NCI-H1417 treated with DMSO at 0.1 percent for 48 hours (cell line): ENCODE data around the gene SNX20.

Experiments used
- DNase-seq: peaks from one replicate; lab custom pipeline; 2025; lab: John Stamatoyannopoulos, UW

The SNX20 gene

DNA sequence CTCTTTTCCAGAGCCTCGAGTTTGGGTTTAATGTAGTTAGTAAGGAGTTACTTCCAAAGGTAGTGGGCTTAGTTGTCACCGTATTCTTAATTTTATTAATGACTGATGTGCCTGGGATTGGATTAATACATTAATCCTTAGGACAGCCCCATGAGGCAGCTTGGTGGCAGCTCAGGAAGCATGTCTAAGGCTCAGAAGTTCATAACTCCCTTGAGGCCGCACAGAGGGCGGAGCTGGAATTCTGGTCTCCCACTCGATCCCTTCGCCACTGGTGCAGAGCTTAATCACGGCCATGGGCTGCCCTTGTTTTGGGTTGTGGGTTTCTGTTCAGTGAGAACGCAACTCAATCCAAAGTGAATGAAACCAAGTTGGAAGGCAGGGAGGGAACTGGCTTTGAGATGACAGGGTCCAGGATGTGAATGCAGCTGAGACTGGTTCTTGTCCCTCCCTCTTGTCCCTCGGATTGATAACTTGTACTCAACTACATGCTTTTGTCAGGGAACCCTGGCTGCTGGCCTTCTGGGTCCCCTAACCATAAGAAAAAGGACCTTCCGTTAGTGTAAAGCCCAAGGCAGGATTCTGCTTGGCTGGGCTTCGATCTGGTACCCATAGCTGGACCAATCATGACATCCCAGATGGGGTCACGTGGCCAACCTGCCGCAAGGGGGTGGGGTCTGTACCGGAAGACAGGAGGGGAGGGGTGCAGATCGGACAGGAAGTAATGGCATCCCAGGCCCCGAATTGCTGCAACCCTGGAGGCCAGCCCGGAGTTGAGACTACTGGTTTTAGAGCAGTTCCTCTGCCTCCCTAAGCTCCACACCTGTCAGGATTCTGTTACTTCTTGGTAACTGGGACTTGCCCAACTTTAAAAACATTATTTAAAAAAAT, 45.4 kb downstream of the SNX20 start:
- no peak for DNase-seq

DNA sequence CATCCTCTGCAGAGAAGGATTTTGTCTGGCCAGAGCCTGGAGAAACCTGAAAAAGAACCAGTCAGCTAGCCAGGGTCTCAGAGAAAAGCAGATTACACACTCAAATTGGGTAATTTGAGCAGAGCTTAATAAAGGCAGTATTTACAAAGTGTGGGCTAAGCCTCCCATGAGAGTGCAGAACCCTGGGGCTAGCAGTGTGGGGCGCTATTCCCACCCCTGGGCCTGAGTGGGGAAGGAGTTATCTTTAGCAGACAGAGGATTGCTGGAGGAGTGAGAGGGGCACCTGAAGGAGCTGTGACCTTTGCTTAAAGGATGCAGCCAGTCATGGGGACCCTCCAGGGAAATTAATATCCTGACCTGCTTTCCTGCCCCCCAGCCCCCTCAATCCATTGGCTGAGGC, 46.2 kb downstream of the SNX20 start:
- DNase-seq = no peak

DNA sequence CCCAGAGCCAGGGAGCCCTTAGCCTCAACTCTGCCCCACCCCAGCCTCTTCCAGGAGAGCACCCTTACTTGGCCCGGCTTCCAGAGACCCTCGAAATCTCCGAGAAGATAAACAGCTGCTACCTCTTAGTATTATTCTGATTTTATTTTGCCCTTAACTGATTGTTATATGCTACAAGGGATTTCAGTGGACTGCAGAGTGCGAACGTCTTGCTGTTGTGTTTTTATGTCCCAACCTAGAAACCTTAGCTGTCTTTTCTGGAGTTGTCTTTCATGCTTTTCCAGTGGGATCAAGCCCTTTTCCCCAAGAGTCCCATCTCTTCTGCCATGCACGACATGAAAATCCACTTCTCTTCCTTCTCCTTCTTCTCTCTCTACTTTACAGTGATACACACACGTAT, 47.0 kb downstream of the SNX20 start:
- no peak for DNase-seq

DNA sequence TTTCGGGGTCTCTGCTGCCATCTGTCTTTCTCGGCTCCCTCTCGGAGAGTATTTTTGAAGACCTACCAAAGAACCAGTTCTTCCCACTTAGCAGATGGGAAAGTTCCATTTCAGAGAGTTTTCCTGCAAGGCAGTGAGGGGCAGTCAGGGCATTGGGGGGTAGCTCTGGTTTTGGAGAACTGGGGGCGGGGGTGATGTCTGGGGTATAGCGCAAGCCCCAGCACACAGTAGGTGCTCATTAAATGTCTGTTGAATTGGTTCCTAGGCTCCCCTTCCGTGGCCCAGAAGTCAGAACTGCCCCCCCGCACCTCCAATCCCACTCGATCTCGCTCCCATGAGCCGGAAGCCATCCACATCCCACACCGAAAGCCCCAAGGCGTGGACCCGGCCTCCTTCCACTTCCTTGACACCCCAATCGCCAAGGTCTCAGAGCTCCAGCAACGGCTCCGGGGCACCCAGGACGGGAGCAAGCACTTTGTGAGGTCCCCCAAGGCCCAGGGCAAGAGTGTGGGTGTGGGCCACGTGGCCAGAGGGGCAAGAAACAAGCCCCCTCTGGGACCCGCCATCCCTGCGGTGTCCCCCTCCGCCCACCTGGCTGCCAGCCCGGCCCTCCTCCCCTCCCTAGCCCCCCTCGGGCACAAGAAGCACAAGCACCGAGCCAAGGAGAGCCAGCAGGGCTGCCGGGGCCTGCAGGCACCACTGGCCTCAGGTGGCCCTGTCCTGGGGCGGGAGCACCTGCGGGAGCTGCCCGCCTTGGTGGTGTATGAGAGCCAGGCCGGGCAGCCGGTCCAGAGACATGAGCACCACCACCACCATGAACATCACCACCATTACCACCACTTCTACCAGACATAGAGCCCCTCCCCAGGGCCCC, 47.9 kb downstream of the SNX20 start:
- DNase-seq = no peak

DNA sequence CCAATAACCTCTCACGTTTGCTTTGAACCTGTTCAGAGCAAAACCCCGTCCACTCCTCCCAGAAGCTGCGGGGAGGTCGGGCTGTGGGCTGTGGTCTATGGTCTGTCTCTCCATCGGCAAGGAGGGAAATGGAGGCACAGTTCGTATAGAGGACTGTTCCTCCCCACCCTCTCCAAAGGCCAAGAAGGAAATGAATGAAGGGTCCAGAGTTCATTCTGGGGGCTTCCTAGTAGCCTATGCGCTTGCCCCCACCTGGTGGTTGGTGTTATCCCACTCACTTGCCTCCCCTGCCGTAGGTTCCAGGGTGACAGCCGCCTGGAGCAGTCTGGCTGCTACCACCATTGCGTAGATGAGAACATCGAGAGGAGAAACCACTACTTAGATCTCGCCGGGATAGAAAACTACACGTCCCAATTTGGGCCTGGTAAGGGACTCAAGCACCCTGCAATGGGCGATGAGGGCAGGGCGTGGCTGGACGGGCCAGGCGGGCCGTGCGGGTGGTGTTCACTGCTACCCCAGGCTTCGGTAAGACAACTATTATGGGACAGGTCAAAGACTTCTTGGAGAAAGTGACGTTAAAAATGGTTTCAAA, 49.0 kb downstream of the SNX20 start:
- DNase-seq = no peak

DNA sequence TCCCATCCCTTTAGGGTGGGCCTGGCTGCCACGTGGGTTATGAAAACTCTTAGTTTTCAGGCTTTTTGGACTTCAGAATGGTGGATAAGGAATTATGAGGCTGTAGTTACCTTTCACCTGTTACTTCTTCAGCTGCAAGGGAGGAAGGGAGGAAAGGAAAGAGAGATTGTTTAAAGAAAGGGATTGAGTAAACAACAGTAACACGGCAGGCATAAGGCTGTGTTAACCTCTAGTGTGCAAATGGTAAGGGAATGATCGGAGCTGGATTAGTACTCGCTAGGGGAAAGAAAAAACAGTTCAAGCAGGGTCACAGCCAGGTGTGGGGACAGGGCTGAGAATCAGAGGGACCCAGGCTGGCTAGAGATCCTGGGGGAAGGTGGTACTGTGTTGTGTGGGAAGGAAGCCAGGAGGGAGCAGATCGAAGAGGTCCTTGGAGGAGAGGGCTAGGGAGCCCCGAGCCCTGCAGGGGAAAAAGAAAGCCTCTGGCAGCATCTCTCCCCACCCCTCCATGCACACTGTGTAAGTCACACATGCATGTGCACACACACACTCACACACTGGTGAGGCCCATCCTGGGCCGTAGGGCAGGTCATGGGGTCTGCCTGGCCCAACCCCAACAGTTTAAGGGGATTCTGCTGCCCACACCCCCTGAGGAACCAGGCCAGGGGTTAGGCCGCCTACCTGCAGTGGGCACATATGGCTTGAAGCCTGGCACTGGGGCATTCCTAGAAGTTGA, 49.7 kb downstream of the SNX20 start:
- DNase-seq = no peak

DNA sequence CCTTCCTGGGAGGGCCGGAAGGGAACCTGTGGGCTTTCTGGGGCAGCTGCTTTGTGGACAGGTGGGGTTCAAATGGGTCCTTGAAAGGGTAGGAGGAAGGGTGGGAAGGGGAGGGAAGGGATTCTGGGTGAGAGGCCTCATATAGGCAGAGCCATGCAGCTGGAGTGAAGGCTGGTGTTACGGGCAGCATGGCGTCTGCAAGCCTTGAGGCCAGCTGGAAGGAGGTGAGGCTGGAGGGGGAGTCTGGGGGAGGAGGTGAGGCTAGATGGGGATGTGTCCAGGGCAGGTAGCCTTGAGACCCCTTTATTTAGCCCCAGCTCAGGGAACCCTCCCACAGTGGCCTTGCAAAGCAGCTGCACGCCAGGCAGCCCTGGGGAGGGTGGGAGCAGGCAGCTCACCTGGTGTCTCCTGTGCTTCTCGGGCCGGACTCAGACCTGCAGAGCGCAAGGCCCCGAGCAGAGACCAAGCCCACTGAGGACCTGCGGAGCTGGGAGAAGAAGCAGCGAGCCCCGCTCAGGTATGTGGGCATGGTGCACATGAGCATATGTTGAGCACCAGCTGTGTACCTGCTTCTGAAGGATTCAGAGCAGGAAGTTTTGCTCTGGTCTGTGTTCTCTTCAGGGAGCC, 50.6 kb downstream of the SNX20 start:
- DNase-seq = no peak

DNA sequence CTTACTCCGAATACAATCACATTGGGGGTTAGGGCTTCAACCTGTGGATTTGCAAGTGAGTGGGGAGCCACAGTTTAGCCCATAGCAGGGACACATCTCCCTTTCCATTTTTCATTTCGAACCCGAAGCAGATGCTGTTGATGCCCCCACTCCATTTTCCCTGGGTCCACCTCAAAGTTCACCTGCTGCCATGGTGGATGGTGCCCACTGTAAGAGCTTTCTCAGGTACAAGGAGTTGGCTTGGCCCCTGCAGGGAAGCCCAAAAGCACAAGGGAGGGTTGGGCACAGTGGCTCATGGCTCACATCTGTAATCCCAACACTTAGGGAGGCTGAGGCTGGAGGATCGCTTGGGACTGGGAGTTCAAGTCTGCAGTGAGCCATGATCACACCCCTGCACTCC, 51.8 kb downstream of the SNX20 start:
- no peak for DNase-seq

DNA sequence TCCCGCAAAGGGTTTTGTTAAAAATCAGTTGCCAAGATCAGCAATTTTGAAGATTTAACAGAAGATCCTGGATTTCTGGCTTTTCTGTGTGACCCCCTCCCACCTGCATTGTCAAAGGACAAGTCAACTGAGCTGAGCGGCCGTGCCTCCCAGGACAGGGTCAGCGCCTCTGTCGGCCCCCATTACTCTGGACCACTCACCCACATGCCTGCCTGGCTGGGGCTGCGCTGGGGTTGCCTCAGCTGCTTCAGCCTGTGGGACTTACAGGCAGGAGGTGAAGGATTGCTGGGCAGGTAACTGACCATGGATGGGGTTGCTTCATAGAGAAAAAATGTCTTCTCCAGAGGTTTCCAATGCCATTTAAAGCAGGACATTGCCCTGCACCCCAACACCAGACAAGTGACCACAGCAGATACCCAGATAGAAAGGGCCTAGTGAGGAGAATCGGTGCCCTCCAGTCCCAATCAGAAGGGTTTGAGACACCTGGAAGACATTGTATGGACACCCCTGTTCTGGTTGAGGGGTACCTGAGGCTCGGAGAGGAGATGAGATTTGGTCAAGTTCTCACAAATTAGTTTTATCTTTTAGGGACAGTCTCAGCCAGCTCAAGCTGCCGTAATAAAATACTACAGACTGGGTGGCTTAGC, 52.8 kb downstream of the SNX20 start:
- DNase-seq = no peak

DNA sequence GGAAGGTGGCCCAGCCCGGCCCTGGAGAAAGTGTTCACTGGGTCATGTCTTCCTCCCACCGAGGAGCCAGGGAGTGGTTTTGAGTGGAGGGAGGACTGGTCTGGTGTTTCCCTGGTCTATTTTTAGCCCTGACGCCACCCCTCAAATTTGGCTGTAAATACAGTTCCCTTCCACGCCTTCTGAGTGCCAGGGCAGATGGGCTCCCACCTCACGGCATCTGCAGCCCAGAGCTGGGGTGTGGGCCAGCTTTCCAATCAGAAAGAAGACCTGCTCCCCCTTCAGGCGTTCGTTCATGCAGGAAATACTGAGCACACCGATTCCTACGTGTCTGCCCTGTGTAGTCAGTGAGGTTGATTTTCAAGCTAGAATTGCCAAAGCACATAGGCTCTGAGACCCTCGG, 53.7 kb downstream of the SNX20 start:
- DNase-seq = no peak

DNA sequence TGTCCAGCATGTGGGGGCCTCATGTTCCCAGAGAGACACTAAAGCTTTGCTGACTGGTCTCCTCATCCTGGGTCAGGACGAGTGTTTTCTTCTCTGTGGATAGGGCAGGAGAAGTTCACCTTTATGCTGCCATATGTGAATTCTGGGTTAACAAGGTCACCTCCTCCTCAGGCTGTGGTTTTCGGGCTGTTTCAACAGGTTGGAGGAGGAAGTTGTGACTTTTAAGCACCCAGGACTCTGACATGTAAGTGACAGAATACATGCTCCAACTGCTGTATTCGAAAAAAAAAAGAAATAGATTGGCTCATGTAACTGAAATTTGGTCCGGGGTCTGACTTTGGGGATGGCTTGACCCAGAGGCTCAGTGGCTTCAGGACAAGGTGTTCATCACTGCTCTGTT, 54.2 kb downstream of the SNX20 start:
- DNase-seq = no peak

DNA sequence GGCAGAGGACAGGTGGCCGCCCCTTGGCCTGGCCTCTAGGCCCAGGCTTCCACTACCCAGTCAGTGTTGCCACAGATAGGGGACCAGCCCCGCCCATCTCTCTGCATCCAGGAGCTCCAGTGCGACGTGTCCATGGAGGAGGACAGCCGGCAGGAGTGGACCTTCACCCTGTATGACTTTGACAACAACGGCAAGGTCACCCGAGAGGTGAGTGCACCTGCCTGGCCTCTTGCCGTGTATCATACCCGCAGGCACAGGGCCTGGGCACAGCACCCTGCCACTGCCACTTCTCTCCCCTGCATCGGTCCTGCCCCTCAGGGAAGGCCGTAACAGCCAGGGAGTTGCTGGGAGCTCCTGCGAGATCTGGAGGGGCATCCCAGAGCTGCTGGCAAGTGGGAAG, 55.7 kb downstream of the SNX20 start:
- no peak for DNase-seq

DNA sequence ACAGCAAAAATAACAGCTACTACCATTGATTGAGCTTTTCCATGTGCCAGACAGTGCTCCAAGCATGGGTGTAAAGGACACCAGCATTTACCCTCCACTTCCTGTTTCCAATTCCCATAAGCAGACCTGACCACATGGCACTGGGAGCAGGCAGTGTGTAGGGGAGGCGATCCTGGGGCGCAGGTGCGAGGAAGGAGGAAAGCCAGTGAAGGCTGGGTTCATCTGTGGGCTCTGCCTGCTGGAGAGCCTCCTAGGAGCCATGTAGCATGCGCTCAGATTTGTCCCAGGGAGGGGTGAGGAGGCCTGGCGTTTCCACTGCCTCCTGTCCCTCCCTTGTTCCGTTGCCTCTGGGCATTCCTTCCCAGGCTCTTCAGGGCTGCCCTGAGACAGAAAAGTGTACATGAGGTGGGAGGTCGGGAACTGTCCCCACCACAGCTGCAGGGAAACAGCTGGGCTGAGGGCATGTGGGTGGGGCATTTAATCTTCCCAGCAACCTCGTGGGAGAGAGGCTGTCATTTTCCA, 56.6 kb downstream of the SNX20 start:
- DNase-seq = no peak

DNA sequence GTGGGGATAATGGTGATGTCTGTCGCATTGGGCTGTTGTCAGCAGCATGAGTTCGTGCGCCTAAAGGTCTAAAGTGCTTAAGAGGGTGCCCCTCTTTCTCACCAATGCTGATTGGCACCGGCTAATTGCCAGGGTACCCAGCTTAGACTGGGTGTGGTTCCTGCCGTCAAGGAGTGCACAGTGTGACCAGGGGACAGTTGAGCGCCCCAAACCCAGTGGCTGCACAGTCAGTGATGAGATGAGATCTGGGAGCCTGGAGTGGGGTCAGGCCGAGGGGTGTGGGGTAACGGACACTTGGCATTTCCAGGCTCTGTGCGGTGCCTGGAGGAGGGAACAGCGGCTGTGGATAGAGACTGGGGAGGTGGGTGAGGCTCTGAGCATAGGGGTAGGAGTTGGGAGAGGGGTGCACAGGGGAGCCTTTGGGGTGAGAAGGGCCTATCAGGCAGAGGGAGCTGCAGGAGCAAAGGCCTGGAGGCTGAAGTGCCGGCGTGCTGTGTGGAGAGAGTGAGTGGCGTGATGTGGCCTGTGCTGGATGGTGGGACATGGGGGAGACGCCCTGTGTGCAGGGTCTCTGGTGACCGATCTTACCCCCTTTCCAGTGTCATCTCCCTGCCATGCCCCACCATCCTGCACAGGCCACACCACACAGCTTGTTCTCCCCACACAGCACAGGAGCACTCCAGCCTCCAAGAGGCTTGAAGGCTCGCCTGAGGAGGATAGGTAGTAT, 58.3 kb downstream of the SNX20 start:
- no peak for DNase-seq

DNA sequence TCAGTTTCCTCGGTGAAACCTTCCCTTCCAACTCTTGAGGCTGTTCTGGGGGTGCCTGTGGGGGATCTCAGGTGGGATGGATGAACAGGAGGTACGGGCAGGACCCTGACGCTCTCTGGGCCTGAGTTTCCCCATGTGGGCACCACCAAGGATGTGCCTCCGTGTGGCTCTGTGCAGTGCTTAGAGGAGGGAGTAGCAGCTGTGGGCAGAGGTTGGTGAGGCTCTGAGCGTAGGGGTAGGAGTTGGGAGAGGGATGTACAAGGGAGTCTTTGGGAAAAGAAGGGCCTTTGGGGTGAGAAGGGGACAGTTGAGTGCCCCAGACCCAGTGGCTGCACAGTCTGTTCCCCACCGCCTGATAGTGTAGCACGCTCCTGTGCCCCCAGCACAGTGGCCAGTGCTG, 59.1 kb downstream of the SNX20 start:
- no peak for DNase-seq
